HG03066 (cell line): ENCODE results near the gene RNF32.
A peak's percentile ranks its signal among the peaks of the same experiment; 100 is the strongest.
"Not testable (repeated sequence)": the region's sequence is repeated elsewhere in the genome, so short reads cannot be mapped to it uniquely, and the experiment has no call there.

ENCODE experiments used
- ATAC-seq: cut with Tn5 transposase; IDR thresholded peaks from one replicate; pipeline ENCODE4 v1.9.1; 2021; ENCODE audit warnings: low read depth; ENCODE audit not compliant: unreplicated experiment

Gene RNF32

DNA sequence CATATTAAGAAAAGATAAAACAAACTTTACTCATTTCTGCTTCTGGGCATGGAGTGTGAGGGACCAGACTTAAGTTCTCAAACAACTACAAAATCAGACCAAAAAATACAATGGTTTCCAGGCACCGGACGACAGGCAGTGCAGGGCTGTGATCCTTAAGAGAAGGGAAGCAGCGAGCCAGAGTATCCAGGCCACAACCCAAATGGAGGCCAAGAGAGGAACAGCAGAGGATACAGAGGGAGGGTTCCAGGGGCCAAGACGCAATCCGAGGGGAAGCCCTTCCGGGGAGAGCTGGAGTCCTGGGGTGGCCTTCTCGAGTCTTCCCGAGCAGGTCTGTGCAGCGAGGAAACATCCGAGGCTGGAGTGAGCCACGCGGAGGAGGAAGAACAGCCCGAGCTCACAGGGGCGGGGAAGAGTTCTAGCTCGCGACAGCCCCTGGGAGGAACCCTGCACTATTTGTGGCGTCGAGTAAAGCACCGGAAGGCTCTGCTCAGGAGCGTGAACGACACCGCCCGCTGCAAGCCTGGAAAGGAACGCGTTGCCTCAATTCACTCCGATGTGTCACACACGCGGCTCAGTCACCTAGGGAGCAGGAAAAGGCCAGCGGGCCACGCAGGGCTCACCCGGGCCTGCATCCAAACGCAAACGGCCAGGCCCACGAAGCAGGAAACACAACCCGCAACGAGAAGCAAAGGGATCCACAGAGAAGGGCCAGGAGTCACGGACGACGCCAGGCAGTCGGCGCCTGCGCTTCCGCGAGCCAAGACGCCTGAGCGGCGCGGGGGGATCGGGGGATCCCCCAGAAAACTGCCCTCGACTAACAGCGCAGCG lies 933 bp upstream of the RNF32 start:
- ATAC-seq, result peak; percentile 17

GRCh38 chr7:156640949-156641485 lies 443 bp downstream of the RNF32 start:
- ATAC-seq, result peak; percentile 58

DNA sequence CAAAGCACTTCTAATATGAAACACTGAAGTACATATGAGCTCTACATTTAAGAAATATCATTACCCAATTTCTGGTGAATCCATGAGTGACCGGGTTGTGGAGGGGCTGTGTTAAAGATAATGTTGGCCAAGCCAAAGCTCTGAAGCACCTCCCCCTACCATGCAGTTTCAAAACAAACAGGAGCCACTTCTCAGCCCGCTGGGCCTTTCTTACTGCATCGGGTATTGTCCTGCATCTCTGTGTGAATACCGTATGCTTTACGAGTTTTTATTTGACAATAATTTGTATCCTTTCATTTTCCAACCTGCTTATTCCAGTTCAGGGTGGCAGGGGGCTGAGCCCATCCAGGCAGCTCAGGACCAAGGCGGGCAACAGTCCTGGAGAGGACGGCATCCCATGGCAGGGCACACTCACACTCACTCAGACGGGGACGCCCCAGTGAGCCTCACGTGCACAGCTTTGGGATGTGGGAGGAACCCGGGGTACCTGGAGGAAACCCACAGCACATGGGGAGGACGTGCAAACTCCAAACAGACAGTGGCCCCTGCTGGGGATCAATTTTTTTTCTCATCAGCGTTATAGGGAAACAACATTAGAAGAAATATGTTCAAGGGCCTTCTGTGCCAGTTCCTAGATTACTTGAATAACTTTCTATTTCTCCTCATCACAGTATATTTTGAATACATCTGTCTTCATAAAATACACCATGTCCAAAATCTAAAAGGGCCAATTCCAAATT lies 1.9 kb downstream of the RNF32 start:
- ATAC-seq, result no peak

DNA sequence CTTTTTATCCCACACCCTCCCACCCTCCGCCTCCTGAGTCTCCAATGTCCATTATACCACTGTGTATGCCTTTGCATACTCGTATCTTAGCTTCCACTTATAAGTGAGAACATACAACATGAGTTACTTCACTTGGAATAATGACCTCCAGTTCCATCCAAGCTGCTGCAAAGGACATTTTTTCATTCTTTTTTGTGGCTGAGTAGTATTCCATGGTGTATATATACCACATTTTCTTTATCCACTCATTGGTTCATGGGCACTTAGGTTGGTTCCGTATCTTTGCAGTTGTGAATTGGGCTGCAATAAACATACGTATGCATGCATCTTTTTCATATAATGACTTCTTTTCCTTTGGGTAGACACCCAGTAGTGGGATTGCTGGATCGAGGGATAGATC lies 6.8 kb downstream of the RNF32 start:
- not testable (repeated sequence) for ATAC-seq

DNA sequence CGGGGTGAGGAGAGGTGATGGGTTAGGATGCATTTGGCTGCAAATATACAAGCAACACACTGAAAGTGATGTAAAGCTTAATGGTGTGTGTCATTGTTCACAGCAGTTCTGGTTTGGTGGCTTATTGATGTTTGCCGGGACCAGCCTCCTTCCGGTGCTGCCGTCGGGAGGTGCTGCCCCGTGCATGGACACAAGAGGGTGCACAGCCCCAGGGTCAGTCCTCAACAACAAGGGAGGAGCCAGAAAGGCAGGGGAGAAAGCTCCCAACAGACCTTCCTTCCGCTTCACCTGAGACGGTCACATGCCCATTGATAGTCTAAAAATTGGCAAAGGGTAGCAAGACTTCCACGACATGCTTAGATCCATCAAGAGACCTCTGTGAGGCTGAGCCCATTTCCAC lies 9.5 kb downstream of the RNF32 start:
- ATAC-seq, result no peak

- ATAC-seq, result no peak
Observed at GRCh38 chr7:156651474-156651873, 10.9 kb downstream of the RNF32 start.

GRCh38 chr7:156652886-156653568 lies 12.5 kb downstream of the RNF32 start:
- no peak for ATAC-seq

- ATAC-seq, result no peak
Observed at GRCh38 chr7:156654511-156655234, 14.1 kb downstream of the RNF32 start.

DNA sequence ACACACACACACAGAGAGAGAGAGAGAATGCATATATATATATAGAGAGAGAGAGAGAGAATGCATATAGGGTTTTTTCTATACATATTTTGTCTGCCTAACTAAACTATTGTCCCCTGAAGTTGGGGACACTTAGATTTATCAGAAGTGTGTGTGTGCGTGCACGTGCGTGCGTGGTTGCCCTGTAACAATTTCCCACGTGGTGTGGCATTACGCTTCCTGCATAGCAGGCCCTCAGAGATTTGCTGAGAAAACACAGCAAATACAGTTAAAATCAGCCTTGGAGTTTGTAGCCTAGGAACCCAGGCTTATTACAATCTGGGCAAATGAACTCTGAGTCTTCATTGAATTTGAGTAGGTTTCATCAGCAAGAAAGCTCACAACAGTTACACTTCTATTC lies 14.7 kb downstream of the RNF32 start:
- no peak for ATAC-seq

- no peak for ATAC-seq
Observed at GRCh38 chr7:156655983-156656382, 15.4 kb downstream of the RNF32 start.

- ATAC-seq, result no peak
Observed at GRCh38 chr7:156656598-156656997, 16.0 kb downstream of the RNF32 start.

GRCh38 chr7:156657681-156658080 lies 17.1 kb downstream of the RNF32 start:
- ATAC-seq, result no peak

- ATAC-seq, result no peak
Observed at GRCh38 chr7:156659203-156659602, 18.6 kb downstream of the RNF32 start.

DNA sequence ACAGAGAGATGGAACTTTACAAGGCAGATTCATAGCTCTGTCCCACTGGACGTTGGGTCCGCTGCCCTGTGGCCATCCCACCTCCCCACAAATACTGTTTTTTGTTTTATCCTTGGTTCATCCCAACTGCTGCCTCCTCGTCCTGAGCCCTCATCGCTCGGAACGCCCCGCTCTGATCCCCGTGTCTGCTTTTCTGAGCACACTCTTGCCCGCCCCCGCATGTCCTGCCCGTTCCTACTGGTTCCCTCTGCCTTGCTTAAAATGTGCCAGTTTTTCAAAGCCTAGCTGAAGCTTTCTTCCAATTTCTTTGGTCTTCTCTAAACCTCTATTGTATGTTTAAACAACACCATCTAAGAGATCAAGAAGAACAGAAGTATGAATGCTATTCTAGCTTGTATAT lies 19.4 kb downstream of the RNF32 start:
- no peak for ATAC-seq

DNA sequence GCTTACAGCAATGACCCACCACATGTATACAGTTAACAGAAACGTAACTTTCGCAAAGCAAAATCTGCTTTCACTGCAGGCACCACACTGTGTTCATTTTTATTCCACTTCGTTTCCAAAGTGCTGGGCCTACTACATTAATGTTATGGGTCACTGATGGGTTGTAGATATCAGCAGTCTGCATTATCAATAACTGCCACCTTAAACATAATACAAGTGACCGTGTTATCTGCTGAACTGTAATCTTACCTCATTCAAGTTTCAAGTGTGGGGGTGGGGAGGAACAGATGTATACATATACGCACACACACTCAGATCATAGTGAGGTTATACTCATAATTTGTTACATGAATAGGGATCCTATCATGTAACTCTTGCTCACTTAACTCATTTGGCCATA lies 21.1 kb downstream of the RNF32 start:
- ATAC-seq, result no peak

DNA sequence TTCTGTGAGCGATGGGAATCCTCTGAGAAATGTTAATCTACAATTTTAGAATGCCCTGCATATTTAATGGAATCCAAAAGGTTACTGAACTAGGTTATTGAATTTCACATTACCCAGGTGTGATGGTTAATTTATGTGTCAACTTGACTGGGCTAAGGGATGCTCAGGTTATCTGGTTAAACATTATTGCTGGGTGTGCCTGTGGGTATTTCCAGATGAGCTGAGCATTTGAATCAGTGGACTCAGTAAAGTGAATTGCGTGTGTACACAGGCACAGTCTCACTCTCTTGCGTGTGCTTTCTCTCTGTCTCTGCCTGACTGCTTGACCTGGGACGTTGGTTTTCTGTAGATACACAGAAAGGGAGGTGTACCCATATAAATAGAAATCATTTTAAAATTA lies 21.7 kb downstream of the RNF32 start:
- no peak for ATAC-seq

DNA sequence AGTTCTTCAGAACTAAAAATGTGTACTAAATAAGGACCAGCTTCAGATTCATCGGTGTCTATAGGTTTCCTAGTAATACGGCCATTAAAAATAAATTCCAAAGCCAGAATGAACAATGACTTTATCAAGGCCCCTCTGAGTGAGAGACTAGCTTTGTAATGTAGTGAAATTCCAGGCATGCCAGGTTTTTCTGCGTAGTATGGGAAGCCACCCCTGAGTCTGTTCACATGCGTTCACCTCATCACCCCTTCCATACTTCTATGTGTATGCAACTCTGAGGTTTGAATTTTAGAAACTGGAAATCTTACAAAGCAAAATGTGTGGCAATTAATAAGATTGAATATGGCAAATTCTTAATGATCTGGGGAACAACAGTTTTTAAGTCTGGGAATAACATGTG lies 24.5 kb downstream of the RNF32 start:
- ATAC-seq, result no peak

GRCh38 chr7:156666368-156667109 lies 26.0 kb downstream of the RNF32 start:
- ATAC-seq, result no peak

DNA sequence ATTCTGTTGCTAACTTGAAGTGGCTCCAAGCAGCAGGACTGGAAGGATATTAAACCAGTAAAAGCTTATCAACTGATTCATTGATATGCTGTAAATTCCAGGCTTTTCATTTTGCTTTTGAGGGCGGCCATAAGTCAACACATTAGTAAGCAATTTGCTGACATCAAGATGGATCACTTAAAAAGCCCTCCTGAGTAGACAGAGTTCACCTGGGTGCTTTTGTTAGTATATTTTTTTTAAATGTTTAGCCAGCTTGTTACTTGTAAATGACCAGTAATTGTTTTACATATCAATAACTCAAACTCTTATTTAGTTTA lies 26.5 kb downstream of the RNF32 start:
- ATAC-seq, result no peak

DNA sequence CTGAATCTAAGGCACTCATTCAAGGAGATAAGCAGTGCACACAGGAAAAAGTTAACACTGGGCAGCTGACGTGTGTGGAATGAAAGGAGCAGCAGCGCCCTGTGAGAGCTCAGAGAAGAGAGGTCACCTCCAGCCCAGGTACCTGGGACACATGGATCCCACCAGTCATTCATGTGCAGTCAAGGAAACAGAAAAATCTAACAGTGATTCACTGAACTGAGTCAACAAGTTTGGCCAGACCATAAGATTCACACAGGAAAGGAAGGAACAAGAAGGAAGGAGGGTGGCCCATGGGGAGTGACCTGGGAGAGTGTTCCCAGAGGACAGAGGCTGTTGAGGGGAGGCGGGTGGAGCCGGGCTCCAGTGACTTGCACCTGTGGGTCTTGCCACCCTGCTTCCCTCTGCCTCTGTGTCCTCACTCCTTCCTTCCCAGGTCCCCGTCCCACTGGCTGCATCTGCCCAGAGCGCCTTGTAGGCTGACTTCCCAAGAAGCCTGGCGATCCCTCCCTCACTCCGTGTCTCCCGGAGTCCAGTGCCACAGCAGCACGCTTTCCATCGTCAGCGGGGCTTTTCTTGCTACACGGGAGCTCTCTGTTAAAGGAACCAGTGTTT lies 27.7 kb downstream of the RNF32 start:
- ATAC-seq, result no peak
